IMR-90 (cell line): ENCODE results near the gene NEDD4L. TPM values are rescaled to one million over a fixed set of nuclear protein-coding genes. Genes with fewer than 3 reads are reported as not detected.

Experiments
- ATAC-seq: fragments of 200-7000 bp; cut with Tn5 transposase; 2 replicates; pipeline ENCODE4 v1.9.1; 2020; ENCODE audit warnings: low read depth, mild to moderate bottlenecking, moderate library complexity
- BruUV-seq: library from RNA; stranded (reverse); fragments of 400-500 nt; replicated peaks from 2 replicates; lab custom pipeline; 2021; lab: Mats Ljungman, UMichigan
- CTCF ChIA-PET: fragments of 300-600 bp; formaldehyde crosslinking; extraction: SDS; loops from one replicate; lab custom pipeline; 2021; ENCODE audit warnings: antibody characterized with exemption; lab: Yijun Ruan, JAX
- POLR2A ChIA-PET: fragments of 300-600 bp; sonication (Branson Sonifier 250); formaldehyde crosslinking; loops from one replicate; lab custom pipeline; 2022; ENCODE audit warnings: antibody characterized with exemption; ENCODE audit not compliant: unreplicated experiment; lab: Charles Lee
- DNase-seq: peaks from one replicate; pipeline ENCODE4 v3.0.0; 2013
- H2AFZ ChIP-seq: replicated peaks from 2 replicates; pipeline ENCODE3; 2013; ENCODE audit warnings: low read length, mild to moderate bottlenecking; ENCODE audit not compliant: poor library complexity
- H2AK5ac ChIP-seq: 2 replicates; pipeline ENCODE4 v1.6.1; 2013; ENCODE audit warnings: low read depth, low read length, inconsistent platforms
- H2AK9ac ChIP-seq: replicated peaks from 2 replicates; pipeline ENCODE3; 2013; ENCODE audit warnings: mild to moderate bottlenecking, low read depth, low read length, moderate library complexity; ENCODE audit not compliant: poor library complexity
- H2BK120ac ChIP-seq: 2 replicates; pipeline ENCODE4 v1.6.1; 2013; ENCODE audit warnings: low read depth, low read length, inconsistent platforms
- H2BK15ac ChIP-seq: 3 replicates; pipeline ENCODE4 v1.6.1; 2013; ENCODE audit warnings: low read depth, low read length, inconsistent platforms
- H2BK20ac ChIP-seq: 2 replicates; pipeline ENCODE4 v1.6.1; 2013; ENCODE audit warnings: low read depth, mild to moderate bottlenecking, inconsistent platforms, low read length, moderate library complexity
- H2BK5ac ChIP-seq: 2 replicates; pipeline ENCODE4 v1.6.1; 2013; ENCODE audit warnings: mild to moderate bottlenecking, low read depth, low read length, inconsistent platforms; ENCODE audit not compliant: poor library complexity, severe bottlenecking
- H3K14ac ChIP-seq: replicated peaks from 2 replicates; pipeline ENCODE4 v1.6.1; 2013; ENCODE audit warnings: low read depth, low read length, inconsistent platforms
- H3K18ac ChIP-seq: 2 replicates; pipeline ENCODE4 v1.6.1; 2013; ENCODE audit warnings: low read depth, low read length, control low read depth
- H3K23ac ChIP-seq: 2 replicates; pipeline ENCODE4 v1.6.1; 2013; ENCODE audit warnings: low read depth, low read length, inconsistent platforms
- H3K27ac ChIP-seq: 2 replicates; pipeline ENCODE4 v1.5.1; 2013; ENCODE audit warnings: mild to moderate bottlenecking, control low read depth, low read length; ENCODE audit not compliant: insufficient read depth
- H3K27me3 ChIP-seq: 2 replicates; pipeline ENCODE4 v1.6.1; 2013; ENCODE audit warnings: low read length; ENCODE audit not compliant: control insufficient read depth, insufficient read depth
- H3K36me3 ChIP-seq: 2 replicates; pipeline ENCODE4 v1.6.1; 2013; ENCODE audit warnings: low read length, mixed read lengths; ENCODE audit not compliant: control insufficient read depth, insufficient read depth
- H3K4ac ChIP-seq: 2 replicates; pipeline ENCODE4 v1.6.1; 2013; ENCODE audit warnings: low read depth, low read length, inconsistent platforms
- H3K4me1 ChIP-seq: 2 replicates; pipeline ENCODE4 v1.6.1; 2013; ENCODE audit warnings: low read length, mixed read lengths; ENCODE audit not compliant: control insufficient read depth, insufficient read depth
- H3K4me2 ChIP-seq: 2 replicates; pipeline ENCODE4 v1.6.1; 2013; ENCODE audit warnings: low read depth, mild to moderate bottlenecking, control low read depth, low read length, moderate library complexity
- H3K4me3 ChIP-seq: 2 replicates; pipeline ENCODE4 v1.5.1; 2013; ENCODE audit warnings: low read depth, mild to moderate bottlenecking, control low read depth, low read length, moderate library complexity; ENCODE audit not compliant: insufficient read depth
- H3K56ac ChIP-seq: 2 replicates; pipeline ENCODE4 v1.6.1; 2013; ENCODE audit warnings: low read length, inconsistent platforms; ENCODE audit not compliant: insufficient read depth; ENCODE audit errors: extremely low read depth
- H3K79me1 ChIP-seq, 2 experiments: 2 replicates each; pipeline ENCODE4 v1.6.1; 2013; ENCODE audit warnings: low read length in 2 of 2, inconsistent platforms in 1 of 2, low read depth in 1 of 2
- H3K9ac ChIP-seq: 2 replicates; pipeline ENCODE4 v1.6.1; 2013; ENCODE audit warnings: low read depth, low read length, control low read depth
- H3K9me1 ChIP-seq: 2 replicates; pipeline ENCODE4 v1.6.1; 2013; ENCODE audit warnings: low read length, inconsistent platforms; ENCODE audit not compliant: insufficient read depth
- H3K9me3 ChIP-seq: 2 replicates; pipeline ENCODE4 v1.6.1; 2013; ENCODE audit warnings: low read length; ENCODE audit not compliant: control insufficient read depth, insufficient read depth
- H4K20me1 ChIP-seq: 2 replicates; pipeline ENCODE4 v1.6.1; 2013; ENCODE audit warnings: low read length, inconsistent platforms; ENCODE audit not compliant: insufficient read depth
- H4K5ac ChIP-seq: 2 replicates; pipeline ENCODE4 v1.6.1; 2013; ENCODE audit warnings: mild to moderate bottlenecking, low read depth, low read length, control low read depth
- H4K8ac ChIP-seq, 2 experiments: 2 replicates each; pipeline ENCODE4 v1.6.1; 2013; ENCODE audit warnings: low read depth in 2 of 2, low read length in 2 of 2, control low read depth in 1 of 2, inconsistent platforms in 1 of 2
- H4K91ac ChIP-seq: 2 replicates; pipeline ENCODE4 v1.6.1; 2013; ENCODE audit warnings: low read depth, low read length, inconsistent platforms; ENCODE audit not compliant: insufficient read depth
- CEBPB ChIP-seq: IDR thresholded peaks from 2 replicates; pipeline ENCODE4 v1.6.1; 2012; ENCODE audit warnings: low read depth, low read length, improper control_type of control experiment
- CHD1 ChIP-seq: IDR thresholded peaks from 2 replicates; pipeline ENCODE4 v1.6.1; 2012; ENCODE audit warnings: low read depth, low read length, improper control_type of control experiment
- MXI1 ChIP-seq: IDR thresholded peaks from 2 replicates; pipeline ENCODE4 v1.6.1; 2012; ENCODE audit warnings: low read depth, mild to moderate bottlenecking, low read length, moderate library complexity, borderline replicate concordance
- NFE2L2 ChIP-seq: fragments of 150-350 bp; IDR thresholded peaks from 2 replicates; pipeline ENCODE4 v1.6.1; 2016; ENCODE audit warnings: low read depth, mild to moderate bottlenecking, low read length
- POLR2A ChIP-seq: IDR thresholded peaks from 2 replicates; pipeline ENCODE4 v1.6.1; 2012; ENCODE audit warnings: mild to moderate bottlenecking, low read depth, low read length
- RFX5 ChIP-seq: IDR thresholded peaks from 2 replicates; pipeline ENCODE4 v1.8.0; 2012; ENCODE audit warnings: low read depth, mild to moderate bottlenecking, low read length, moderate library complexity
- SMC3 ChIP-seq: fragments of 150-350 bp; IDR thresholded peaks from 2 replicates; pipeline ENCODE4 v1.6.1; 2016; ENCODE audit warnings: low read depth, mild to moderate bottlenecking, antibody characterized with exemption, low read length, moderate library complexity
- WGBS, 2 experiments: methylation state at CpG; one replicate each; pipeline versions ENCODE4 v1.1.5 to v1.1.7; 2013; ENCODE audit warnings: missing lambda C conversion rate in 2 of 2; ENCODE audit not compliant: insufficient read length in 1 of 2; ENCODE audit errors: extremely low coverage in 2 of 2; 5-methylcytosine and 5-hydroxymethylcytosine counted together
- dilution Hi-C: fragments of 300-500 bp; cut with HindIII; formaldehyde crosslinking; loops from one replicate; pipeline ENCODE4 v1.14.3; 2018; ENCODE audit warnings: low sequenced_read_pairs; ENCODE audit not compliant: unreplicated experiment
- in situ Hi-C: fragments of 300-500 bp; cut with MboI; formaldehyde crosslinking; loops from 3 replicates; pipeline ENCODE4 v1.14.3; 2019; ENCODE audit warnings: low sequenced_read_pairs, inconsistent platforms, mixed read lengths
- intact Hi-C: fragments of 100-400 bp; cut with micrococcal nuclease; formaldehyde crosslinking; loops from 2 replicates; pipeline ENCODE4 v1.10.0; 2022
- polyA plus RNA-seq, 3 experiments: library from polyadenylated mRNA; depleted of rRNA; stranded (reverse); fragments of >200 nt; gene quantifications; 2 replicates each; pipeline ENCODE4 v1.2.3, GENCODE V29; 2012; ENCODE audit warnings: low replicate concordance in 1 of 3
- total RNA-seq: library from RNA; depleted of rRNA; stranded (reverse); fragments of >200 nt; gene quantifications from 2 replicates; pipeline ENCODE4 v1.2.3, GENCODE V29; 2012
- TF ChIP-seq, protein P1 (sequence below): fragments of 150-350 bp; IDR thresholded peaks from 2 replicates; pipeline ENCODE4 v1.6.1; 2016; ENCODE audit warnings: low read depth, mild to moderate bottlenecking, low read length, moderate library complexity, borderline replicate concordance

Gene NEDD4L
- total and polyA plus RNA-seq, 2 of the 4 experiments (the other 2 are of a cell fraction), result 10.0 to 10.9 TPM

DNA sequence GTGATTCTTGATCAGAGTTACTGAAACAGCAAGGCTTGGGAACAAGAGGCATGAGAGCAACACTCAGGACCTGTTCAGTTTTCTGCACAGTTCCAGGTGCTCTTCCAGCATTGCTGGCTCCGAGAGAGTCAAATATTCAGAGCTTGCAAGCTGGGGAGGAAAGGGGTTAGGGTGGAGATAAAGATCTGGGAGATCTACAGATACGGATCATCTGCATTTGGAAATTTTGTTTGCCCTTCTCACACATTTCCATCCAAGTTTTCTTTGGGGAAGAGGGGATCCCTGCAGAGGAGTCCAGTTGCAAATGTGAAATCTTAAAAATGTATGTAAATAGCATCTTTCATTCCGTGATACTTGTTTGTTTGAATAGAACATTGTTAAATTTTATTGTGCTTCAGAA lies 108.2 kb downstream of the NEDD4L start:
- no peak overlapping the region for H3K27ac ChIP-seq
- in situ Hi-C loops, result no loop called here
- H2AK9ac ChIP-seq, result no peak overlapping the region
- no peak overlapping the region for H3K9ac ChIP-seq
- dilution Hi-C loops, result no loop called here
- no peak overlapping the region for H2AFZ ChIP-seq
- H3K14ac ChIP-seq, result no peak overlapping the region
- no peak overlapping the region for H3K4me2 ChIP-seq
- no peak overlapping the region for H4K5ac ChIP-seq
- H2BK15ac ChIP-seq, result no peak overlapping the region
- 0 out of 4 replicates have a peak, but pooled peaks cover 0 to 3% of the 10 kb centered on the region in 2 experiments for H3K79me1 ChIP-seq
- POLR2A ChIA-PET, result no interaction called here
- no TSS peak for BruUV-seq
- no peak overlapping the region for H2BK20ac ChIP-seq
- no peak overlapping the region for H2AK5ac ChIP-seq
- no peak overlapping the region for H3K4ac ChIP-seq
- H4K20me1 ChIP-seq, result no peaks in the 10 kb centered on the region
- no peak overlapping the region for H3K56ac ChIP-seq
- H3K4me3 ChIP-seq, result no peak overlapping the region
- CTCF ChIA-PET, result interaction anchor here (1.2 kb wide), 1 partner anchor 34 kb away, joined by 4 read pairs; no protein-coding TSS in a partner anchor
- no peaks in the 10 kb centered on the region for H3K9me1 ChIP-seq
- no peaks in the 10 kb centered on the region for H3K9me3 ChIP-seq
- H3K18ac ChIP-seq, result no peak overlapping the region
- H2BK120ac ChIP-seq, result no peak overlapping the region
- ATAC-seq (no peak), DNase-seq (no peak)
- H3K23ac ChIP-seq, result no peak overlapping the region
- no peaks in the 10 kb centered on the region for H3K4me1 ChIP-seq
- no peak overlapping the region for H4K91ac ChIP-seq
- no peaks in the 10 kb centered on the region for H3K36me3 ChIP-seq
- intact Hi-C loops, result no loop called here
- no peak overlapping the region for H4K8ac ChIP-seq
- WGBS, 2 experiments, result 83% methylated on average over 1 of the region's 3 CpGs; no CpG with 5 or more reads in 1 of the 2 experiments
- peaks cover 2% of the 10 kb centered on the region; the same call in 1 of the 2 replicates for H3K27me3 ChIP-seq
- no peak overlapping the region for H2BK5ac ChIP-seq
- TF ChIP-seq NFE2L2 (no peak), SMC3 (no peak), MXI1 (no peak), RFX5 (no peak), POLR2A (no peak), CEBPB (no peak), CHD1 (no peak)
- TF ChIP-seq, protein P1, sequence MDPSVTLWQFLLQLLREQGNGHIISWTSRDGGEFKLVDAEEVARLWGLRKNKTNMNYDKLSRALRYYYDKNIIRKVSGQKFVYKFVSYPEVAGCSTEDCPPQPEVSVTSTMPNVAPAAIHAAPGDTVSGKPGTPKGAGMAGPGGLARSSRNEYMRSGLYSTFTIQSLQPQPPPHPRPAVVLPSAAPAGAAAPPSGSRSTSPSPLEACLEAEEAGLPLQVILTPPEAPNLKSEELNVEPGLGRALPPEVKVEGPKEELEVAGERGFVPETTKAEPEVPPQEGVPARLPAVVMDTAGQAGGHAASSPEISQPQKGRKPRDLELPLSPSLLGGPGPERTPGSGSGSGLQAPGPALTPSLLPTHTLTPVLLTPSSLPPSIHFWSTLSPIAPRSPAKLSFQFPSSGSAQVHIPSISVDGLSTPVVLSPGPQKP, result no peak
